DMS79 (cell line): ENCODE data around the gene ZNF488.
"Not testable (repeated sequence)": the region's sequence is repeated elsewhere in the genome, so short reads cannot be mapped to it uniquely, and the experiment has no call there.

Experiments used
- DNase-seq: peaks from one replicate; lab custom pipeline; 2025; lab: John Stamatoyannopoulos, UW

ZNF488 gene, protein sequence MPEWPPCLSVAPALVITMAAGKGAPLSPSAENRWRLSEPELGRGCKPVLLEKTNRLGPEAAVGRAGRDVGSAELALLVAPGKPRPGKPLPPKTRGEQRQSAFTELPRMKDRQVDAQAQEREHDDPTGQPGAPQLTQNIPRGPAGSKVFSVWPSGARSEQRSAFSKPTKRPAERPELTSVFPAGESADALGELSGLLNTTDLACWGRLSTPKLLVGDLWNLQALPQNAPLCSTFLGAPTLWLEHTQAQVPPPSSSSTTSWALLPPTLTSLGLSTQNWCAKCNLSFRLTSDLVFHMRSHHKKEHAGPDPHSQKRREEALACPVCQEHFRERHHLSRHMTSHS

GRCh38 chr10:47384148-47384921 is at the start of gene ZNF488:
Gene ZNF488 (minus strand): TSS chr10:47384293. CDS start chr10:47368829, 15,464 bp downstream.
- peak; percentile 41 for DNase-seq

DNA sequence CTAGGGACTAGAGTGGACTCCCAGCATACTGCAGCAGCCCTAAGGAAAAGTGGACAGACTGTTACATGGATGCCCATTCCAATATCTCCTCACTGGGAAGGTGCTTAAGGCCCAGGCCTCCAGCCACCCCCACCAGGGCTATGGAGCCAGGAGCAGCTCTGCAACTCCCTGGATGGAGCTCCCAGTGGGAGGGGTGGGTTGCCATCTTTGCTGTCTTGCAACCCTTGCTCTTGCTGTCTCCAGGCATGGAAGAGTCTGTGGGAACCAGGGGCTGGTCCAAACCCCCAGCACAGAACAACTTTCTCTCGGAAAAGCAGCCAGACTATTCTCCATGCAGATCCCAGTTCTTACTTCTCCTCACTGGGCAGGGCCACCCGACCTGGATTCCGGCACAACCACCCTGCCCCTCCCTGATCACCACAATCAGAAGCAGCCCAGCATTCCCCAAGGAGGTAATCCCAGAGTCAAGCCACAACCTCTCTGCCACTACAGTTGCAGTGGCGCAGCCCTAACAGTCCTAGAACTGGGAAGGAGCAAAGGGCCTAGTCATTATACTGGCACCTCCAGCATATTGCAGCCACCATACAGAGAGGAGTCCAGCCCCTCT is 41.8 kb upstream of the ZNF488 start:
- no peak for DNase-seq

DNA sequence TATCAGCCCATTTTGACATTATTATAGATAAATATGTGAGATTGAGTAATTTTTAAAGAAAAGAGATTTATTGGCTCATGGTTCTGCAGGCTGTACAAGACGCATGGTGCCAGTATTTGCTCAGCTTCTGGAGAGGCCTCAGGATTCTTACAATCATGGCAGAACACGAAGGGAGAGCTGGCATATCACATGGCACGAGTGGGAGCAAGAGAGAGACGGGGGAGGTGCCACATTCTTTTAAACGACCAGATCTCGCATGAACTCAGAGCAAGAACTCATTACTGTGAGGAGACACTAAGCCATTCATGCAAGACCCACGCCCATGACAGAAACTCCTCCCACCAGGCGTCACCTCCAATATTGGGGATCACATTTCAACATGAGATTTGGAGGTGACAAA is 40.1 kb upstream of the ZNF488 start:
- DNase-seq, result no peak

DNA sequence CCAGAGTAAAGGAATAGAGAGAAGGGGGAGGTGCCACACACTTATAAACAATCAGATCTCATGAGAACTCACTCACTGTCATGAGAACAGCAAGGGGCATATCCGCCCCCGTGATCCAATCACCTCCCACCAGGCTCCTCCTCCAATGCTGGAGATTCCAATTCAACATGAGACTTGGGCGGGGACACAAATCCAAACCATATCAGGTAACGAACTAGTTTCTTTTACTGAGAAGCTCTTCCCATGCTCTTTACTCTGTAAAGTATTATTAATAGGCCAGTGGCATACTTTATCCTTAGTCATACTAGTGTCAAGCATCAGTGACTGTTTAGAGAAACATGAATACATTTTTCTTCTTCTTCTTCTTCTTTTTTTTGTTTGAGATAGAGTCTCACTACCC is 39.4 kb upstream of the ZNF488 start:
- DNase-seq, result no peak

DNA sequence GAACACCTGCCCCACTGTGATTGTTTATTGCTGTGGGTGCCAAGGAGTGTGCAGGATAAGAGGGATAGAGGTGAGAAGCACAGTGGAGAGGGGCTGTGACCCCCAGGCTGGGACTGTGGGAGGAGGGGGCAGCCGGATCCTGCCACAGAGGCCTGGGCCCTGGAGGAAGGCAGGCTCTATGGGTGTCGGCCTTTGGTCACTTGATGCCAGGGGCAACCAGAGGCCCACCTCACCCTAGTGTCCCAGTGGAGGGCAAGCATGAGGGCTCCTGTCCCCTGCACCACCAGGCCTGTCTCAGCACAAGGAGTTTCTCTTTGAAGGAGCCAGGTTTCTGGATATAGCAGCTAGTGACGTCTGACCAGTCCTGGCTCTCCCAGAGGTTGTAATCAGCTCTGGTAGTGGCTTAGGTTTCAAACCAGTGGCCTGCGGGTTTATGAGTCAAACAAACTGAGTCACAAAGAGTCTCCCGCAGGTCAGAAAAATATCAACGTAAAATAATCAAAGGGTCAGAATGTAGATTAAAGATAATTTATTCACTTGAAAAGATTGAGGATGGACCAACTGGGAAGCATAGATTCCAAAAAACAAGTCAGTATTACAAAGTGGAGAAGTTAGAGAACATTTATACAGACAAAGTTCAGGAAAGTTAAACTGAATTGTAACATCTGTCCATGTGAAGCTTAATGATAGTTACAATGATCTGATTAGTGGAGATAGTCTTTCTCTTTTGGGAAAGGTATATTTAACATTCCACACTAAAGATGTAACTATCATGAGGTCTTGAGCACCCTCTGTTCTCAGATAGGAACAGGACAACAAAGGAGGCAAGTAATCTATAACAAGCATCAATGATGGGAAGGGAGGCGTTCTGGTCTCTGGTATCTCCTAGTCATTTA is 37.2 kb upstream of the ZNF488 start:
- DNase-seq, result no peak

GRCh38 chr10:47420305-47421056 is 36.4 kb upstream of the ZNF488 start:
- no peak for DNase-seq

DNA sequence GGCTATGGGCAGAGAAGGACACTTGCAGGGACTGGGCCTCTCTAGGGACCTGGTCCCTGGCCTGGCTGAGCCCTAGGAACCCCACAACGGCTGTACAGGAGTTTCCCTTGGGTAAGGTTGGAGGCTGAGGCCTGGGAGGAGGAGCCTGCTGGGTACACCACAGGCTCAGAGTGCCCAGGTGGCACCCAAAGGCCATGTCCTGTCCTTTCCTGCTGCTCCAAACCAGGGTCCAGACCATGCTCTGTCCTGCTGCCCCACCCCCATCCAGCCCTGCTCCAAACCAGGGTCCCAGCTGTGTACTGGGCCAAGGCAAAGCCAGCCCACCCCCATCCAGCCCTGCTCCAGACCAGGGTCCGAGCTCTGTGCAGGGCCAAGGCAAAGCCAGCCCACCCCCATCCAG is 35.3 kb upstream of the ZNF488 start:
- DNase-seq, result no peak

DNA sequence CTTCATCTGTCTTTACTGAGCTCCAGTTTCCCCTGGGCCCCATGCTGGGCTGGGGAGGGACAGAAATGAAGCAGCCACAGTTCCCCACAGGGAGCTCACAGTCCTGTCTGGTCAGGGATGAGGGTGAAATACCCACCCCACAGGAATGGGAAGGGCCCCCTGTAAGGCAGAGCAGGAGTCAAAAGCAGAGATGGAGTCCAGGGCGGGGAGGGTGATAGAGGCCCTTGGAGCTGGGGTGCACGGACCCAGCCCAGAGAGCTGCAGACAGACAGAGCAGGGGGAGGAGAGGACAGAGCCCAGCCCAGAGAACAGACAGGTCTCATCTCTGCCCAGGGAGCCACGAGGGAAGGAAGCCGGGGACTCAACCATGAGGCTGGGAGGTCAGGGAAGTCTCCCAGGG is 34.9 kb upstream of the ZNF488 start:
- no peak for DNase-seq

DNA sequence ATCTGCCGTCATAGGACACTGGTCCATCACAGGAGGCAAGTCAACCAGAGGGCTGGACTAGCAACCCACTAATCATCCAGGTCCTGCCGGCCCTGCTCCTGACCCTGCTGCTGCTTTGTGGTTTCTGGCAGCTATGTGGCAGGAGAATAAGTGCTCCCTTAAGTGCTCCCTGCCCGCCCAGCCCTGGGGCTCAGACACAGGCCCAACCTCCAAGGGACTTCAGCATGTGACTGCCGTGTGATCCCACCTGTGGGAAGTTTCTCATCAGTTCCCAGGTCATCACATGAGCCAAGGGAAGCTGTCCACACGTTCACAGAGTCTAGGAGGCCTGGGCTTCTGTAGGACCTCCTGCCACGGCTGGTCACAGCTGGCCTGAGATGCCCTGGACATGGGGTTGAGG is 34.2 kb upstream of the ZNF488 start:
- no peak for DNase-seq

GRCh38 chr10:47416305-47417218 is 32.5 kb upstream of the ZNF488 start:
- not testable (repeated sequence) for DNase-seq

- no peak for DNase-seq
These were observed 31.6 kb upstream of the ZNF488 start for GRCh38 chr10:47415520-47416304.

- DNase-seq, result no peak
These were observed 30.8 kb upstream of the ZNF488 start for GRCh38 chr10:47414752-47415519.

- DNase-seq, result no peak
These were observed 30.1 kb upstream of the ZNF488 start for GRCh38 chr10:47414227-47414592.

DNA sequence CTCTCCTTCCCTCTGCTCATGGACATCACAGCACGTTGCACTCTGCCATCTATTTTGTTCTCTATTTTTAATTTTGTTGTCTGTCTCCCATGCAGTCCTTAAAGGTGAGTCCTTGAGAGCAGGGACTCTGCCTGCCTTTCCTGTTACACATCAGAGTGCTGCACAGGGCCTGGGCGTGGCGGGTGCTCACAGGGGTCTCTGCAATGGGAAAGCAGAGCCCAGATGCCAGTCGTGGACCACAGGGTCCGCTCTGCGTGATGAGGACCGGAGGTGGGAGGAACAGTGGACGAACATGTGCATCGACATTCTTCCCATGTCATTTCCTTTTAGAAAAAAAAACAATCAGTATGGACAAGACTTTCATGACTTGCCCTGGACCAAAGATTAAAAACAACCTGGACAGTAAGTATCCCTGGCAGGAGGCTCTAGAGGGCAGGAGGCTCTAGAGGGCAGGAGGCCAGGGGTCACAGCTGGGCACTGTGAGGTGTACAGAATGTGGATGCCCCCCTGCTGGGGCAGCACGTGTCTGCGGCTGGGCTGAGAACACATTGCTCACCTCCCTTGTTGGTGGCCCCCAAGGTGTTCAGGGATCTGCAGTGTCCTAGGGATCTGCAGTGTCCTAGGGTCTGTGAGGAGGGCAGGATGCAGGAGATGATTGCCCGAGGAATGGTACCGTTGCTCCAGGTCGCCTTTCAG is 29.6 kb upstream of the ZNF488 start:
- DNase-seq, result no peak

- no peak for DNase-seq
These were observed 28.8 kb upstream of the ZNF488 start for GRCh38 chr10:47412869-47413268.

DNA sequence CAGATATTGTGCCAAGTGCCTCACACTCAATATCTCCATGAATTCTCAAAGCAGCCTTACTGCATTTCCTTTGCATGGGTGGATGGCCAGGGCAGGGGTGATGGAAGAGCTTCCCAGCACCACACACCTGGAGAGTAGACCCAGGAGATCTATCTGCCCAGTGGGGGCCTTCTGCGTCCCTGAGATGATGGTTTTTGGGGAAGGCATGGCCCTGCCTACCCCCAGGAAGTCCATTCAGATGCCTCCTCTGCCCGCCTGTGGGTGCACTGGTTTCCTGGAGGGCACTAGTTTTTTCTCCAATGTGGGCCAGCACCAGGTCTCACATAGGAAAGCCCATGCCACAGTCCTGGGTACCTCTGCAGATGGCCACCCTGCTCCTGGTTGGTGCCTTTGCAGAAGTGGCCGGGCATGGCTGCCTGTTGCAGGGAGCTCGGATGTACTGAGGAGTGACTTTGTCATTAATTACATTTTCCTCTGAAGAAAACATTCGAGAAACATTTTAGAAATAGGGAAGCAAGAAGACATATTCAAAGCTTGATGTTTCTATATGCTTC is 28.2 kb upstream of the ZNF488 start:
- no peak for DNase-seq

GRCh38 chr10:47410862-47411261 is 26.8 kb upstream of the ZNF488 start:
- DNase-seq, result no peak

DNA sequence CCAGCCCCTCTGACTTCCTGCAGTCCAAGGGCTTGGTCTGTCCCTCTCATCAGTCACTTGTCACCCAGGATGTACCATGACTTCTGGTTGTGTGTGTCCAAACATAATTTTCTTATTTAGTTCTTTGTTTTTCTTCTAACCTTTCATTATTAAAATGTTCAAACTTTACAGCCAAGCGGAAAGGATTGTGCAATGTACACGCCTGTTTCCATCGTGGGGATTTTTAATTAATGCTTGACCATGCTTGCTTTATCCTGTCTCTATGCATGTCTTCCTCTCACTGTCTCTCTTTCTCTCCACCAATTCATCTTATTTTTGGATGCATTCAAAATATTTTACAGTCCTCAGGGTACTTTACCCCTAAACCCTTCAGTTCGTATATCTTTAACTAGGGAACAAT is 26.2 kb upstream of the ZNF488 start:
- DNase-seq, result no peak
